SK-N-SH treated with all-trans-retinoic acid at 6 μM for 48 hours (cell line): Measurements from ENCODE around the gene GLI3.

ENCODE experiments used
- ARNTL ChIP-seq: fragments of 450-650 bp; formaldehyde crosslinking; IDR thresholded peaks from 2 replicates; pipeline ENCODE4 v1.5.0; 2020; ENCODE audit warnings: low read depth, mild to moderate bottlenecking, moderate library complexity, borderline replicate concordance
- BACH2 ChIP-seq: fragments of 250-450 bp; sonication (Bioruptor Pico); IDR thresholded peaks from 2 replicates; pipeline ENCODE4 v1.9.0; 2021; ENCODE audit warnings: mild to moderate bottlenecking, borderline replicate concordance
- ESRRG ChIP-seq: fragments of 250-450 bp; sonication (Bioruptor Pico); IDR thresholded peaks from 2 replicates; pipeline ENCODE4 v1.6.1; 2021; ENCODE audit warnings: mild to moderate bottlenecking
- GLIS3 ChIP-seq: fragments of 250-450 bp; sonication (Bioruptor Pico); IDR thresholded peaks from 2 replicates; pipeline ENCODE4 v1.5.0; 2020; ENCODE audit warnings: mild to moderate bottlenecking, moderate library complexity
- PPARA ChIP-seq: fragments of 250-450 bp; sonication (Bioruptor Pico); IDR thresholded peaks from 2 replicates; pipeline ENCODE4 v1.5.0; 2020; ENCODE audit warnings: mild to moderate bottlenecking, borderline replicate concordance
- RARB ChIP-seq: fragments of 250-450 bp; sonication (Bioruptor Pico); IDR thresholded peaks from 2 replicates; pipeline ENCODE4 v1.8.0; 2021; ENCODE audit warnings: mild to moderate bottlenecking, moderate library complexity
- ZFP30 ChIP-seq: fragments of 450-650 bp; formaldehyde crosslinking; IDR thresholded peaks from 2 replicates; pipeline ENCODE4 v1.5.0; 2022; ENCODE audit warnings: mild to moderate bottlenecking, moderate library complexity
- TF ChIP-seq, protein P1 (sequence below): fragments of 250-450 bp; sonication (Bioruptor Pico); IDR thresholded peaks from 2 replicates; pipeline ENCODE4 v1.8.0; 2021; ENCODE audit warnings: low read depth, mild to moderate bottlenecking, moderate library complexity, borderline replicate concordance
- TF ChIP-seq, protein P2 (sequence below): fragments of 250-450 bp; sonication (Bioruptor Pico); IDR thresholded peaks from 2 replicates; pipeline ENCODE4 v1.5.1; 2021; ENCODE audit warnings: mild to moderate bottlenecking, moderate library complexity
- TF ChIP-seq, protein P3 (sequence below): fragments of 250-450 bp; sonication (Bioruptor Pico); IDR thresholded peaks from 2 replicates; pipeline ENCODE4 v1.5.1; 2020; ENCODE audit warnings: low read depth, mild to moderate bottlenecking, moderate library complexity
- TF ChIP-seq, protein P4 (sequence below): fragments of 250-450 bp; sonication (Bioruptor Pico); IDR thresholded peaks from 2 replicates; pipeline ENCODE4 v1.5.0; 2020; ENCODE audit warnings: mild to moderate bottlenecking, moderate library complexity
- TF ChIP-seq, protein P5 (sequence below): fragments of 250-450 bp; sonication (Bioruptor Pico); IDR thresholded peaks from 2 replicates; pipeline ENCODE4 v1.8.0; 2020; ENCODE audit warnings: mild to moderate bottlenecking, moderate library complexity, borderline replicate concordance

DNA sequence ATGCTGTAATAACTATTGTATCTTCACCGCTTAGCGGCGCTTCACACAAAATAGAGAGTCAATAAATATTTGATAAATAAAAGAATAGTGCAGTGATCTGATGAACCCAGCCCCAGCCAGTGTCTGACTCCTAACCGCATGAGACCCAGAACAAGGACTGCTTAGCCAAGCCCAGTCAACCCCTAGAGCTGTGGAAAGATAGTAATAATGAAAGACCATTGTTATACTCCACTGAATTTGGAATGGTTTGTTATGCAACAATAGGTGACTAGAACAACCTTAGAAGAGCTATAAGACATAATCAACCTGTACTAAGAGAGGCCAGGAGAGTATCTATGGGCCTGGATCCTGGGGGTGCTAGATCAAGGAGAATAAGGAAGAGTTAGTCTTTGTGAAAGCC is 303.6 kb downstream of the GLI3 start:
- TF ChIP-seq, protein P1, sequence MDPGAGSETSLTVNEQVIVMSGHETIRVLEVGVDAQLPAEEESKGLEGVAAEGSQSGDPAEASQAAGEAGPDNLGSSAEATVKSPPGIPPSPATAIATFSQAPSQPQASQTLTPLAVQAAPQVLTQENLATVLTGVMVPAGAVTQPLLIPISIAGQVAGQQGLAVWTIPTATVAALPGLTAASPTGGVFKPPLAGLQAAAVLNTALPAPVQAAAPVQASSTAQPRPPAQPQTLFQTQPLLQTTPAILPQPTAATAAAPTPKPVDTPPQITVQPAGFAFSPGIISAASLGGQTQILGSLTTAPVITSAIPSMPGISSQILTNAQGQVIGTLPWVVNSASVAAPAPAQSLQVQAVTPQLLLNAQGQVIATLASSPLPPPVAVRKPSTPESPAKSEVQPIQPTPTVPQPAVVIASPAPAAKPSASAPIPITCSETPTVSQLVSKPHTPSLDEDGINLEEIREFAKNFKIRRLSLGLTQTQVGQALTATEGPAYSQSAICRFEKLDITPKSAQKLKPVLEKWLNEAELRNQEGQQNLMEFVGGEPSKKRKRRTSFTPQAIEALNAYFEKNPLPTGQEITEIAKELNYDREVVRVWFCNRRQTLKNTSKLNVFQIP (CRISPR knock-in tag), result no peak
- TF ChIP-seq ARNTL (CRISPR knock-in tag) (no peak), BACH2 (CRISPR knock-in tag) (no peak), ZFP30 (CRISPR knock-in tag) (no peak), ESRRG (CRISPR knock-in tag) (no peak), PPARA (CRISPR knock-in tag) (no peak), GLIS3 (CRISPR knock-in tag) (no peak), RARB (CRISPR knock-in tag) (no peak)
- TF ChIP-seq, protein P2, sequence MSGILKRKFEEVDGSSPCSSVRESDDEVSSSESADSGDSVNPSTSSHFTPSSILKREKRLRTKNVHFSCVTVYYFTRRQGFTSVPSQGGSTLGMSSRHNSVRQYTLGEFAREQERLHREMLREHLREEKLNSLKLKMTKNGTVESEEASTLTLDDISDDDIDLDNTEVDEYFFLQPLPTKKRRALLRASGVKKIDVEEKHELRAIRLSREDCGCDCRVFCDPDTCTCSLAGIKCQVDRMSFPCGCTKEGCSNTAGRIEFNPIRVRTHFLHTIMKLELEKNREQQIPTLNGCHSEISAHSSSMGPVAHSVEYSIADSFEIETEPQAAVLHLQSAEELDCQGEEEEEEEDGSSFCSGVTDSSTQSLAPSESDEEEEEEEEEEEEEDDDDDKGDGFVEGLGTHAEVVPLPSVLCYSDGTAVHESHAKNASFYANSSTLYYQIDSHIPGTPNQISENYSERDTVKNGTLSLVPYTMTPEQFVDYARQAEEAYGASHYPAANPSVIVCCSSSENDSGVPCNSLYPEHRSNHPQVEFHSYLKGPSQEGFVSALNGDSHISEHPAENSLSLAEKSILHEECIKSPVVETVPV, result no peak
- TF ChIP-seq, protein P3, sequence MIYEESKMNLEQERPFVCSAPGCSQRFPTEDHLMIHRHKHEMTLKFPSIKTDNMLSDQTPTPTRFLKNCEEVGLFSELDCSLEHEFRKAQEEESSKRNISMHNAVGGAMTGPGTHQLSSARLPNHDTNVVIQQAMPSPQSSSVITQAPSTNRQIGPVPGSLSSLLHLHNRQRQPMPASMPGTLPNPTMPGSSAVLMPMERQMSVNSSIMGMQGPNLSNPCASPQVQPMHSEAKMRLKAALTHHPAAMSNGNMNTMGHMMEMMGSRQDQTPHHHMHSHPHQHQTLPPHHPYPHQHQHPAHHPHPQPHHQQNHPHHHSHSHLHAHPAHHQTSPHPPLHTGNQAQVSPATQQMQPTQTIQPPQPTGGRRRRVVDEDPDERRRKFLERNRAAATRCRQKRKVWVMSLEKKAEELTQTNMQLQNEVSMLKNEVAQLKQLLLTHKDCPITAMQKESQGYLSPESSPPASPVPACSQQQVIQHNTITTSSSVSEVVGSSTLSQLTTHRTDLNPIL (CRISPR knock-in tag), result no peak
- TF ChIP-seq, protein P4, sequence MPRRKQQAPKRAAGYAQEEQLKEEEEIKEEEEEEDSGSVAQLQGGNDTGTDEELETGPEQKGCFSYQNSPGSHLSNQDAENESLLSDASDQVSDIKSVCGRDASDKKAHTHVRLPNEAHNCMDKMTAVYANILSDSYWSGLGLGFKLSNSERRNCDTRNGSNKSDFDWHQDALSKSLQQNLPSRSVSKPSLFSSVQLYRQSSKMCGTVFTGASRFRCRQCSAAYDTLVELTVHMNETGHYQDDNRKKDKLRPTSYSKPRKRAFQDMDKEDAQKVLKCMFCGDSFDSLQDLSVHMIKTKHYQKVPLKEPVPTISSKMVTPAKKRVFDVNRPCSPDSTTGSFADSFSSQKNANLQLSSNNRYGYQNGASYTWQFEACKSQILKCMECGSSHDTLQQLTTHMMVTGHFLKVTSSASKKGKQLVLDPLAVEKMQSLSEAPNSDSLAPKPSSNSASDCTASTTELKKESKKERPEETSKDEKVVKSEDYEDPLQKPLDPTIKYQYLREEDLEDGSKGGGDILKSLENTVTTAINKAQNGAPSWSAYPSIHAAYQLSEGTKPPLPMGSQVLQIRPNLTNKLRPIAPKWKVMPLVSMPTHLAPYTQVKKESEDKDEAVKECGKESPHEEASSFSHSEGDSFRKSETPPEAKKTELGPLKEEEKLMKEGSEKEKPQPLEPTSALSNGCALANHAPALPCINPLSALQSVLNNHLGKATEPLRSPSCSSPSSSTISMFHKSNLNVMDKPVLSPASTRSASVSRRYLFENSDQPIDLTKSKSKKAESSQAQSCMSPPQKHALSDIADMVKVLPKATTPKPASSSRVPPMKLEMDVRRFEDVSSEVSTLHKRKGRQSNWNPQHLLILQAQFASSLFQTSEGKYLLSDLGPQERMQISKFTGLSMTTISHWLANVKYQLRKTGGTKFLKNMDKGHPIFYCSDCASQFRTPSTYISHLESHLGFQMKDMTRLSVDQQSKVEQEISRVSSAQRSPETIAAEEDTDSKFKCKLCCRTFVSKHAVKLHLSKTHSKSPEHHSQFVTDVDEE (CRISPR knock-in tag), result no peak
- TF ChIP-seq, protein P5, sequence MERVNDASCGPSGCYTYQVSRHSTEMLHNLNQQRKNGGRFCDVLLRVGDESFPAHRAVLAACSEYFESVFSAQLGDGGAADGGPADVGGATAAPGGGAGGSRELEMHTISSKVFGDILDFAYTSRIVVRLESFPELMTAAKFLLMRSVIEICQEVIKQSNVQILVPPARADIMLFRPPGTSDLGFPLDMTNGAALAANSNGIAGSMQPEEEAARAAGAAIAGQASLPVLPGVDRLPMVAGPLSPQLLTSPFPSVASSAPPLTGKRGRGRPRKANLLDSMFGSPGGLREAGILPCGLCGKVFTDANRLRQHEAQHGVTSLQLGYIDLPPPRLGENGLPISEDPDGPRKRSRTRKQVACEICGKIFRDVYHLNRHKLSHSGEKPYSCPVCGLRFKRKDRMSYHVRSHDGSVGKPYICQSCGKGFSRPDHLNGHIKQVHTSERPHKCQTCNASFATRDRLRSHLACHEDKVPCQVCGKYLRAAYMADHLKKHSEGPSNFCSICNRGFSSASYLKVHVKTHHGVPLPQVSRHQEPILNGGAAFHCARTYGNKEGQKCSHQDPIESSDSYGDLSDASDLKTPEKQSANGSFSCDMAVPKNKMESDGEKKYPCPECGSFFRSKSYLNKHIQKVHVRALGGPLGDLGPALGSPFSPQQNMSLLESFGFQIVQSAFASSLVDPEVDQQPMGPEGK (CRISPR knock-in tag), result no peak
